GM06990 (cell line): ENCODE data around the gene CSMD2.

Experiments
- DNase-seq: peaks from one replicate; pipeline ENCODE4 v3.0.0-alpha.2; 2011; ENCODE audit not compliant: insufficient read length; ENCODE audit errors: extremely low read depth
- H3K27me3 ChIP-seq: replicated peaks from 2 replicates; pipeline ENCODE4 v1.6.0; 2011; ENCODE audit warnings: low read length; ENCODE audit not compliant: control insufficient read depth, insufficient read depth
- H3K36me3 ChIP-seq: 2 replicates; pipeline ENCODE4 v1.5.1; 2011; ENCODE audit warnings: low read length; ENCODE audit not compliant: control insufficient read depth, insufficient read depth
- H3K4me3 ChIP-seq: replicated peaks from 2 replicates; pipeline ENCODE4 v1.5.1; 2011; ENCODE audit warnings: low read depth, mild to moderate bottlenecking, control low read depth, low read length
- TF ChIP-seq, protein P1 (sequence below): IDR thresholded peaks from 2 replicates; pipeline ENCODE4 v1.5.1; 2011; ENCODE audit warnings: low read length, control low read depth, mild to moderate bottlenecking, inconsistent platforms; ENCODE audit not compliant: insufficient read depth, poor library complexity, severe bottlenecking

Gene CSMD2

DNA sequence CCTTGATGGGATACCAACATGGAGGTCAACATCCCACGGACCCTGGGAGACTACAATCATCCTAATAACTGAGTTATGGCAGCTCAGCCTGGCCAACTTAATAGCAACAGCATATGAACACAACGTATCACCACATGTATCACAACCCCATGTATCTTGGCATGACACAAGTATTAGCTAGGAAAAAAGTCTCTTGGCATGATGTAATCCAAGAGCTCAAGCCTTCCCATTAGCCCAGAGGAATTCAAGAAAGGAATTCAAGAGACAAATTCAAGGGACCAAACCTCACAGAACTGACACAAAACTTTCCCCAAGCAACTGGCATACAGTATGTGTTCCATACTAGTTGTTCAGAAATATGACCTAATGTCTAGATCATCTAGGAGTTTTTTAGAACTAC is 402.1 kb downstream of the CSMD2 start:
- no peak overlapping the region for H3K4me3 ChIP-seq
- H3K36me3 ChIP-seq, result no peaks in the 10 kb centered on the region
- DNase-seq, result no peak
- TF ChIP-seq, protein P1, sequence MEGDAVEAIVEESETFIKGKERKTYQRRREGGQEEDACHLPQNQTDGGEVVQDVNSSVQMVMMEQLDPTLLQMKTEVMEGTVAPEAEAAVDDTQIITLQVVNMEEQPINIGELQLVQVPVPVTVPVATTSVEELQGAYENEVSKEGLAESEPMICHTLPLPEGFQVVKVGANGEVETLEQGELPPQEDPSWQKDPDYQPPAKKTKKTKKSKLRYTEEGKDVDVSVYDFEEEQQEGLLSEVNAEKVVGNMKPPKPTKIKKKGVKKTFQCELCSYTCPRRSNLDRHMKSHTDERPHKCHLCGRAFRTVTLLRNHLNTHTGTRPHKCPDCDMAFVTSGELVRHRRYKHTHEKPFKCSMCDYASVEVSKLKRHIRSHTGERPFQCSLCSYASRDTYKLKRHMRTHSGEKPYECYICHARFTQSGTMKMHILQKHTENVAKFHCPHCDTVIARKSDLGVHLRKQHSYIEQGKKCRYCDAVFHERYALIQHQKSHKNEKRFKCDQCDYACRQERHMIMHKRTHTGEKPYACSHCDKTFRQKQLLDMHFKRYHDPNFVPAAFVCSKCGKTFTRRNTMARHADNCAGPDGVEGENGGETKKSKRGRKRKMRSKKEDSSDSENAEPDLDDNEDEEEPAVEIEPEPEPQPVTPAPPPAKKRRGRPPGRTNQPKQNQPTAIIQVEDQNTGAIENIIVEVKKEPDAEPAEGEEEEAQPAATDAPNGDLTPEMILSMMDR, result no peak
- H3K27me3 ChIP-seq, result no peaks in the 10 kb centered on the region

DNA sequence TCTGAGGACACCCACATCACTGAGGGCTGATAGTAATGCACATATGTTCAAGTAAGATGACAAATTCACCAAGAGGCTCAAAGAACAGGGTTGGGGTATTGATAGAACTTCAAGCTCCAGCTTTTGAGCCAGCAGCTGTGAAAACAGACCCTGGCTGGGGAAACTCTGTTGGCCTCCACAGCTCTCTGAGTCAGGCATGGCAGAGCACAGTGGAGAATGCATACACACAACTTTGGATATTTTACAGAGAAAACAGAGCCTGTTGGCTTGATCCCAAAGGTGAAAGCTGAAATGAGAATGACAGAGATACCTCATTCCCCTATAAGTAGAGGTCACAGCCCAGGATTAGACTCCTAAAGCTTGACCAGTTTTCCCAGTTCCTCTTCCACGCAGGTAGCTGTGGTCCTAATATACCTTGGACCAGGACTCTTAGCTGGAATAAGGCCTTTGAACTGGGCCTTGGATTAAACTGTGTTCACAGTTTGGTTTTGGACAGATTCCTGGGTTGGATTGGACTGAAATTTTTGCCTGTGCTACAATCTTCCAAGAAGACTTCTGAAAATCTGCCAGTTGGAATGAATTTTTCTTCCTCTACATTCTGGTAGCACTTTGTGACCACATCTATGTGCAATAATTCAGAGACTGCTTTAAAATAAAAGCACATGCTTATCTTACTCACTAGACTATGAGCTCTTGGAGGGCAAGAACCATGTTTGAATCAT is 402.8 kb downstream of the CSMD2 start:
- H3K36me3 ChIP-seq, result no peaks in the 10 kb centered on the region
- TF ChIP-seq, protein P1, result no peak
- H3K4me3 ChIP-seq, result no peak overlapping the region
- no peak for DNase-seq
- H3K27me3 ChIP-seq, result no peaks in the 10 kb centered on the region

DNA sequence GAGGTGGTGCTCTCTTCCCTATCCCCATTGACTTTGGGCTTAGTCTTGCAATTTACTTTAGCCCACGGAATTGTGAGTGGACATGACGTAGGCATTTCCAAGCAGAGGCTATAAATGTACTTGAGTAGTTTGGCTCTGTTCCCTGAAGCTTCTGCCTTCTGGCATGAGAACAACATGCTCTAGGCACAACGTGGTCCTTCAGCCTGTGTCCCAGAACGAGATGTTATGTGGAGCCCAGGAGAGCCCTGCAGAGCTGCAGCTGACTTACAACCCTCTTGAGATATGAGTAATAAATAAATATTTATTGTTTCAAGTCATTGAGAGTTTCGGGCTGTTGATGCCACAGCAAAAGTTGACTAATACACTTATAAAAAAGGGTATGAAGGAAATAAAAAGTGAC is 406.3 kb downstream of the CSMD2 start:
- H3K27me3 ChIP-seq, result no peaks in the 10 kb centered on the region
- H3K36me3 ChIP-seq, result no peaks in the 10 kb centered on the region
- no peak overlapping the region for H3K4me3 ChIP-seq
- TF ChIP-seq, protein P1, result no peak
- no peak for DNase-seq

DNA sequence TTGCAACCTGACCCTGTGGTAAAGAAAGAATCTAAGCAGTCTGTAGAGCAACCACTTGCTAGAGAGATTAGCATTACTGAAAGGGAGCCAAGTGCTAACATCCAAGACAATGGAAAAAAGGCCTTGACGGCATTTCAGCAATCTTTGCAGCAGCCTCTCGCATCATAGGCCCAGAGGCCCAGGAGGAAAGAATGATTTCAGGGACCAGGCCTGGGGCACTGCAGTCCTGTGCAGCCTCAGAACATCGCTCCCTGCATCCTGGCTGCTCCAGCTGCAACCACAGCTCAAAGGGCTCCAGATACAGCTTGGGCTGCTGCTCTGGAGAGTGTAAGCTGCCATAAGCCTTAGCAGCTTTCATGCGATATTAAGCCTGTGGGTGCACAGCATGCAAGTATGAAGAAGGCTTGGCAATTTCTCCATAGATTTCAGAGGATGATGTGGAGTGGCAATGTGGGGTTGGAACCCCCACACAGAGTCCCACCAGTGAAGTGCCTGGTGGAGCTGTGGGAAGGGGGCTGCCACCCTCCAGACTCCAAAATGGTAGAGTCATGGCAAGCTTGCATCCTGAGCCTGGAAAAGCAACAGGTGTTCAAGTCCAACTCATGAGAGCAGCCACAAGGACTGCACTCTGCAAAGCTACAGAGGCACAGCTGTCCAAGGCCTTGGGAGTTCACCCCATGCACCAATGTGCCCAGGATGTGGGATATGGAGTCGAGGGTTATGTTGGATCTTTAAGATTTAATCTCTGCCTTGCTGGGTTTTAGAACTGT is 411.8 kb downstream of the CSMD2 start:
- no peaks in the 10 kb centered on the region for H3K36me3 ChIP-seq
- no peak for DNase-seq
- no peaks in the 10 kb centered on the region for H3K27me3 ChIP-seq
- H3K4me3 ChIP-seq, result no peak overlapping the region
- TF ChIP-seq, protein P1, result no peak

DNA sequence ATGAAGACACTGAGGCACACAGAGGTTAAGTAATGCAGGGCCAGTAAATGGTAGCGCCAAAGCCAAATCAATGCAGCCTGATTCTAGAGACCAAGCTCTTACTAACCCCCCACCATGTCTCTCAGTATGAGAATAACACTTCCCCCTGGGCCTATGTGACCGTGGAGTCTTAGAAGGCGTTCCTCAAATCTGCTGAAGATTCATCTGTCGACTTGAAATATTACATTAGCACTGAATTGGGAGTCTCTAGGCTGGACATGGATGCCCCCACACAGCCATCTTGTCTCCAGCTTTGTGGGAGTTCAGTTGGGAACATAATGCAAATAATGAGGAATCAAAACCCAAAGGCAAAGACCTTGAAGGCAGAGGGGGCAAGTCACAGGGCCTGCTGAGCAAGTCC is 419.1 kb downstream of the CSMD2 start:
- DNase-seq, result no peak
- no peak overlapping the region for H3K4me3 ChIP-seq
- TF ChIP-seq, protein P1, result no peak
- H3K27me3 ChIP-seq, result peaks cover 1% of the 10 kb centered on the region; the same call in 1 of the 2 replicates
- H3K36me3 ChIP-seq, result no peaks in the 10 kb centered on the region
